Gastroesophageal sphincter (tissue), 3 donors: ENCODE data around the gene SLC37A4.
"Not testable (repeated sequence)": the region's sequence is repeated elsewhere in the genome, so short reads cannot be mapped to it uniquely, and the experiment has no call there.

Source experiments
- CTCF ChIP-seq, 4 experiments: fragments of 200-600 bp in 2 of 4; fragments of 450-650 bp in 2 of 4; sonication (generic) in 1 of 4; IDR thresholded peaks; one replicate each; pipeline ENCODE4 v1.5.1; 2017 to 2019; ENCODE audit warnings: antibody characterized with exemption in 4 of 4, mild to moderate bottlenecking in 2 of 4, moderate library complexity in 2 of 4
- POLR2A ChIP-seq, 2 donors: fragments of 450-650 bp; IDR thresholded peaks; one replicate each; pipeline ENCODE4 v1.6.1; 2017; ENCODE audit warnings: antibody characterized with exemption in 2 of 2, mild to moderate bottlenecking in 2 of 2, moderate library complexity in 1 of 2
- POLR2AphosphoS5 ChIP-seq: sonication (generic); formaldehyde crosslinking; IDR thresholded peaks from one replicate; pipeline ENCODE4 v1.6.1; 2017; ENCODE audit warnings: antibody characterized with exemption

DNA sequence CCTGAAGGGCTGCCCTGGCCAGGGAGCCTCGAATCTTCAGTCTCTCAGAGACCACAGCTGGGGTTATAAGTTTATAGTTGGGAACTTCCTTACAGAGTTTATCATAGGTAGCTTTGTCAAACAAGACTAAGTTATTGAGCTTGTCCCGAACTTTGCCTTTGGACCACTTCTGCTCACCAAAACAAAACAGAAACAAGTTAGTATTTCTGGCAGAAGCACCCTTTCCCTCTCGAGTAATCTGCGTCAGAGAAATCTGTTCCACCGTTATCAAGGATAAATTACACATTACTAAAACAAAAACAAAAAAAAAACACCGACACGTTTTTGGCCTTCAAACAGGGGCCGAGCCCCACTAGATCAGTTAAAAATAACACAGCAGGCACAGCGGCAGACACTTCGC, 13.3 kb downstream of the SLC37A4 start:
- not testable (repeated sequence) for TF ChIP-seq CTCF (IDR thresholded peaks at IDR 0.05); POLR2AphosphoS5; POLR2A (IDR thresholded peaks at IDR 0.05)
